Stomach (tissue), 4 donors: ENCODE data around the gene SYNPO2.

Experiments
- CTCF ChIP-seq, 7 experiments: fragments of 450-650 bp in 4 of 7; fragments of 200-600 bp in 3 of 7; sonication (generic) in 3 of 7; IDR thresholded peaks; one replicate each; pipeline ENCODE4 v1.5.1; 2016 to 2019; ENCODE audit warnings: antibody characterized with exemption in 7 of 7, control low read depth in 2 of 7, mild to moderate bottlenecking in 1 of 7
- POLR2A ChIP-seq, 4 donors: fragments of 450-650 bp; IDR thresholded peaks; one replicate each; pipeline ENCODE4 v1.6.1; 2016; ENCODE audit warnings: antibody characterized with exemption in 4 of 4, control low read depth in 2 of 4, mild to moderate bottlenecking in 1 of 4, moderate library complexity in 1 of 4
- POLR2AphosphoS5 ChIP-seq, 3 donors: sonication (generic); formaldehyde crosslinking; IDR thresholded peaks; one replicate each; pipeline ENCODE4 v1.6.1; 2016; ENCODE audit warnings: antibody characterized with exemption in 3 of 3

DNA sequence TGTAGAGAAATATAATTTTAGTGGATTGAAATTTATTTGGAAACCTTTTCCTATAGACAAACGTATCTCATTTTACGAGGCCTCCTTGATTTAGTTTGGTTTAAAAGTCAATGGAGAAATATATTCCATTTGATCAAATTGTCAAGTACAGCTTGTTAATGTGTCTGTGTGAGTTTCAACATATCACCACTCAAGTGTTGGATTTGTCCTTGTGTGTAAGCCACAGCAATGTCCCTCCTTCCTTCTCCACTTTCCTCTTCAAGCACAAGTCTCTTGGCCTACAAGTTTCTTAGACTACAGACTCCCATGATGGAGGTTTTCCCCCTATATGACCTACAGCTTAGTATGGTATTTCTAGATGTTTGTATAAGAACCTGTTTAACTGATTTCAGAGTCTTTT is 104.7 kb downstream of the SYNPO2 start:
- TF ChIP-seq CTCF (IDR thresholded peaks at IDR 0.05): no peak
- TF ChIP-seq POLR2AphosphoS5 (IDR thresholded peaks at IDR 0.05): no peak
- no peak for TF ChIP-seq POLR2A (IDR thresholded peaks at IDR 0.05)
